Activated T-cell treated with anti-CD3 and anti-CD28 coated beads, Interleukin-2, amount 50 U/mL, for 72 hours (primary cell): Measurements from ENCODE around the gene CCN5. TPM values are rescaled to one million over a fixed set of nuclear protein-coding genes. Genes with fewer than 3 reads are reported as not detected.

Source experiments
- ATAC-seq, 2 donors: fragments of 150-1000 bp; cut with Tn5 transposase; replicated peaks in 1 of 2; 2 replicates each; pipeline ENCODE4 v1.10.0; 2021; ENCODE audit warnings: moderate library complexity in 2 of 2, mild to moderate bottlenecking in 1 of 2
- DNase-seq, 2 donors: peaks; one replicate each; pipeline ENCODE4 v3.0.0; 2021 to 2022; ENCODE audit warnings: mixed read lengths in 1 of 2
- H3K27ac Mint-ChIP-seq: one replicate; pipeline ENCODE4 v1.8.0; 2022; ENCODE audit warnings: mild to moderate bottlenecking, moderate library complexity, mixed read lengths
- H3K27me3 Mint-ChIP-seq: one replicate; pipeline ENCODE4 v1.8.0; 2022; ENCODE audit warnings: low read depth, mixed read lengths
- H3K36me3 Mint-ChIP-seq, 2 donors: one replicate each; pipeline ENCODE4 v1.8.0; 2022; ENCODE audit warnings: mixed read lengths in 2 of 2, mild to moderate bottlenecking in 1 of 2; ENCODE audit not compliant: insufficient read depth in 2 of 2
- H3K4me1 Mint-ChIP-seq: one replicate; pipeline ENCODE4 v1.8.0; 2022; ENCODE audit warnings: low read depth, mixed read lengths
- H3K4me3 Mint-ChIP-seq, 2 donors: one replicate each; pipeline ENCODE4 v1.8.0; 2022; ENCODE audit warnings: mild to moderate bottlenecking in 2 of 2, mixed read lengths in 2 of 2, moderate library complexity in 2 of 2
- H3K9me3 Mint-ChIP-seq, 2 donors: one replicate each; pipeline ENCODE4 v1.8.0; 2022; ENCODE audit warnings: mixed read lengths in 2 of 2
- total RNA-seq, 2 donors: library from RNA; stranded (reverse); gene quantifications; one replicate each; pipeline ENCODE4 v1.2.3, GENCODE V29; 2022

The CCN5 gene
- total RNA-seq, 2 donors from 2014 or later: not detected

- no peaks in the 10 kb centered on the region for H3K4me1 Mint-ChIP-seq
- H3K27me3 Mint-ChIP-seq: no peaks in the 10 kb centered on the region
- H3K27ac Mint-ChIP-seq: no peak overlapping the region
- H3K36me3 Mint-ChIP-seq: no peaks in the 10 kb centered on the region
- DNase-seq (no peak), ATAC-seq (no peak)
- H3K4me3 Mint-ChIP-seq: no peak overlapping the region
- no peaks in the 10 kb centered on the region for H3K9me3 Mint-ChIP-seq
Measured at GRCh38 chr20:44701118-44701857, 13.9 kb upstream of the CCN5 start.

- no peaks in the 10 kb centered on the region for H3K4me1 Mint-ChIP-seq
- H3K36me3 Mint-ChIP-seq: no peaks in the 10 kb centered on the region
Measured at GRCh38 chr20:44701858-44702256, 13.3 kb upstream of the CCN5 start.

GRCh38 chr20:44702776-44703175 lies 12.4 kb upstream of the CCN5 start:
- H3K9me3 Mint-ChIP-seq: no peaks in the 10 kb centered on the region
- no peaks in the 10 kb centered on the region for H3K36me3 Mint-ChIP-seq
- DNase-seq (no peak), ATAC-seq (no peak)
- no peaks in the 10 kb centered on the region for H3K27me3 Mint-ChIP-seq
- no peak overlapping the region for H3K4me3 Mint-ChIP-seq
- no peak overlapping the region for H3K27ac Mint-ChIP-seq
- no peaks in the 10 kb centered on the region for H3K4me1 Mint-ChIP-seq

More at GRCh38 chr20:44701858-44702256, 13.3 kb upstream of the CCN5 start:
- no peak for DNase-seq
- no peak overlapping the region for H3K27ac Mint-ChIP-seq
- H3K9me3 Mint-ChIP-seq: no peaks in the 10 kb centered on the region
- no peak overlapping the region for H3K4me3 Mint-ChIP-seq
- H3K27me3 Mint-ChIP-seq: no peaks in the 10 kb centered on the region
- ATAC-seq: no peak

- Mint-ChIP-seq H3K36me3 (no peaks in the 10 kb centered on the region), H3K4me1 (no peaks in the 10 kb centered on the region), H3K27ac (no peak overlapping the region), H3K9me3 (no peaks in the 10 kb centered on the region), H3K27me3 (no peaks in the 10 kb centered on the region), H3K4me3 (no peak overlapping the region)
- DNase-seq (no peak), ATAC-seq (no peak)
Measured at GRCh38 chr20:44703183-44703925, 11.8 kb upstream of the CCN5 start.

GRCh38 chr20:44703956-44704488 lies 11.1 kb upstream of the CCN5 start:
- ATAC-seq (no peak), DNase-seq (no peak)
- Mint-ChIP-seq H3K4me3 (no peak overlapping the region), H3K27ac (no peak overlapping the region), H3K36me3 (no peaks in the 10 kb centered on the region), H3K9me3 (no peaks in the 10 kb centered on the region), H3K4me1 (no peaks in the 10 kb centered on the region), H3K27me3 (no peaks in the 10 kb centered on the region)

GRCh38 chr20:44704551-44704971 lies 10.6 kb upstream of the CCN5 start:
- H3K27me3 Mint-ChIP-seq: no peaks in the 10 kb centered on the region
- no peak overlapping the region for H3K27ac Mint-ChIP-seq
- H3K4me1 Mint-ChIP-seq: no peaks in the 10 kb centered on the region
- H3K9me3 Mint-ChIP-seq: no peaks in the 10 kb centered on the region
- no peak for ATAC-seq
- H3K36me3 Mint-ChIP-seq: no peaks in the 10 kb centered on the region
- H3K4me3 Mint-ChIP-seq: no peak overlapping the region
- DNase-seq: no peak

GRCh38 chr20:44705364-44706094 lies 9.6 kb upstream of the CCN5 start:
- Mint-ChIP-seq H3K9me3 (no peaks in the 10 kb centered on the region), H3K27ac (no peak overlapping the region), H3K4me1 (no peaks in the 10 kb centered on the region), H3K4me3 (no peak overlapping the region), H3K27me3 (no peaks in the 10 kb centered on the region), H3K36me3 (no peaks in the 10 kb centered on the region)
- DNase-seq (no peak), ATAC-seq (no peak)

- DNase-seq (no peak), ATAC-seq (no peak)
- H3K36me3 Mint-ChIP-seq: no peaks in the 10 kb centered on the region
- no peak overlapping the region for H3K27ac Mint-ChIP-seq
- no peaks in the 10 kb centered on the region for H3K9me3 Mint-ChIP-seq
- no peaks in the 10 kb centered on the region for H3K27me3 Mint-ChIP-seq
- no peaks in the 10 kb centered on the region for H3K4me1 Mint-ChIP-seq
- H3K4me3 Mint-ChIP-seq: no peak overlapping the region
Measured at GRCh38 chr20:44706301-44707017, 8.7 kb upstream of the CCN5 start.

GRCh38 chr20:44707018-44707579 lies 8.1 kb upstream of the CCN5 start:
- H3K36me3 Mint-ChIP-seq: no peaks in the 10 kb centered on the region
- DNase-seq: no peak

GRCh38 chr20:44709380-44709779 lies 5.8 kb upstream of the CCN5 start:
- H3K27ac Mint-ChIP-seq: no peak overlapping the region
- H3K4me3 Mint-ChIP-seq: no peak overlapping the region
- H3K9me3 Mint-ChIP-seq: no peaks in the 10 kb centered on the region
- no peaks in the 10 kb centered on the region for H3K27me3 Mint-ChIP-seq
- H3K36me3 Mint-ChIP-seq: no peaks in the 10 kb centered on the region
- no peaks in the 10 kb centered on the region for H3K4me1 Mint-ChIP-seq
- ATAC-seq (no peak), DNase-seq (no peak)

More at GRCh38 chr20:44707018-44707579, 8.1 kb upstream of the CCN5 start:
- ATAC-seq: no peak
- no peaks in the 10 kb centered on the region for H3K4me1 Mint-ChIP-seq
- no peak overlapping the region for H3K27ac Mint-ChIP-seq
- H3K27me3 Mint-ChIP-seq: no peaks in the 10 kb centered on the region
- H3K9me3 Mint-ChIP-seq: no peaks in the 10 kb centered on the region
- H3K4me3 Mint-ChIP-seq: no peak overlapping the region

- H3K9me3 Mint-ChIP-seq: no peaks in the 10 kb centered on the region
- ATAC-seq (no peak), DNase-seq (no peak)
- H3K4me3 Mint-ChIP-seq: no peak overlapping the region
- H3K27me3 Mint-ChIP-seq: no peaks in the 10 kb centered on the region
- no peaks in the 10 kb centered on the region for H3K4me1 Mint-ChIP-seq
- H3K36me3 Mint-ChIP-seq: no peaks in the 10 kb centered on the region
- H3K27ac Mint-ChIP-seq: no peak overlapping the region
Measured at GRCh38 chr20:44709797-44710196, 5.4 kb upstream of the CCN5 start.

GRCh38 chr20:44711237-44711636 lies 3.9 kb upstream of the CCN5 start:
- Mint-ChIP-seq H3K4me1 (no peaks in the 10 kb centered on the region), H3K27ac (no peak overlapping the region), H3K27me3 (no peaks in the 10 kb centered on the region), H3K36me3 (no peaks in the 10 kb centered on the region), H3K9me3 (no peaks in the 10 kb centered on the region), H3K4me3 (no peak overlapping the region)
- no peak for DNase-seq
- ATAC-seq: no peak
